Measurements from ENCODE around the gene ARID4B.

DNA sequence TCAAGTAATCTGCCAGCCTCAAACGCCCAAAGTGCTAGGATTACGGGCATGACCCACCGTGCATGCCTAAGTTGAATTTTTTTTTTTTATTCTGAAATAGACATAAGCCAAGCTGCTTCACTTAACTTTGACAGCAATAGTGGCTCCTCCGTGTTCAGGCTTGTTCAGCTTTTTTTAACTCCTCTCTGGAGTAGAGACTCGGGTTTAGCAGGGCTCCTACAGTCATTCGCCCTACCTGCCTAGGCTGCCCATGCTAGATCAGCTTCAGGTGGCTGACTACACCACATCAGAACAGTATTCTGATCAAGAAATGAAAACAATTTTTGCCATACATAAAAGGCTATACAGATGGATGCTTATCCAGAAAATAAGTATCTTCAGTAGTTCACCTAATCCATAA is 14.7 kb downstream of the ARID4B start:
- TF ChIP-seq EZH2 (IDR thresholded peaks at IDR 0.05; ENCODE audit: borderline replicate concordance, low read depth, low read length, poor library complexity, severe bottlenecking), result no peak
- TF ChIP-seq, protein P1, sequence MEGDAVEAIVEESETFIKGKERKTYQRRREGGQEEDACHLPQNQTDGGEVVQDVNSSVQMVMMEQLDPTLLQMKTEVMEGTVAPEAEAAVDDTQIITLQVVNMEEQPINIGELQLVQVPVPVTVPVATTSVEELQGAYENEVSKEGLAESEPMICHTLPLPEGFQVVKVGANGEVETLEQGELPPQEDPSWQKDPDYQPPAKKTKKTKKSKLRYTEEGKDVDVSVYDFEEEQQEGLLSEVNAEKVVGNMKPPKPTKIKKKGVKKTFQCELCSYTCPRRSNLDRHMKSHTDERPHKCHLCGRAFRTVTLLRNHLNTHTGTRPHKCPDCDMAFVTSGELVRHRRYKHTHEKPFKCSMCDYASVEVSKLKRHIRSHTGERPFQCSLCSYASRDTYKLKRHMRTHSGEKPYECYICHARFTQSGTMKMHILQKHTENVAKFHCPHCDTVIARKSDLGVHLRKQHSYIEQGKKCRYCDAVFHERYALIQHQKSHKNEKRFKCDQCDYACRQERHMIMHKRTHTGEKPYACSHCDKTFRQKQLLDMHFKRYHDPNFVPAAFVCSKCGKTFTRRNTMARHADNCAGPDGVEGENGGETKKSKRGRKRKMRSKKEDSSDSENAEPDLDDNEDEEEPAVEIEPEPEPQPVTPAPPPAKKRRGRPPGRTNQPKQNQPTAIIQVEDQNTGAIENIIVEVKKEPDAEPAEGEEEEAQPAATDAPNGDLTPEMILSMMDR (conservative IDR thresholded peaks at IDR 0.05; ENCODE audit: low read depth, low read length), result no peak

All from A673 (cell line).